Testis (tissue), 2 donors: Measurements from ENCODE around the gene TNXB.

ENCODE experiments used
- CTCF ChIP-seq, 3 experiments: fragments of 450-650 bp in 2 of 3; fragments of 200-600 bp in 1 of 3; sonication (generic) in 1 of 3; IDR thresholded peaks; one replicate each; pipeline ENCODE4 v1.5.1; 2016 to 2019; ENCODE audit warnings: antibody characterized with exemption in 3 of 3, mild to moderate bottlenecking in 2 of 3, moderate library complexity in 1 of 3
- POLR2A ChIP-seq: fragments of 450-650 bp; IDR thresholded peaks from one replicate; pipeline ENCODE4 v1.6.1; 2017; ENCODE audit warnings: antibody characterized with exemption, mild to moderate bottlenecking, moderate library complexity

GRCh38 chr6:32113386-32114352 lies 4.5 kb upstream of the TNXB start:
- TF ChIP-seq POLR2A, result no peak
- TF ChIP-seq CTCF (IDR thresholded peaks at IDR 0.05), result peak; percentile 36 to 68 (median 61)
